ENCODE measurements around the gene HSP90AB1.

HSP90AB1 gene

DNA sequence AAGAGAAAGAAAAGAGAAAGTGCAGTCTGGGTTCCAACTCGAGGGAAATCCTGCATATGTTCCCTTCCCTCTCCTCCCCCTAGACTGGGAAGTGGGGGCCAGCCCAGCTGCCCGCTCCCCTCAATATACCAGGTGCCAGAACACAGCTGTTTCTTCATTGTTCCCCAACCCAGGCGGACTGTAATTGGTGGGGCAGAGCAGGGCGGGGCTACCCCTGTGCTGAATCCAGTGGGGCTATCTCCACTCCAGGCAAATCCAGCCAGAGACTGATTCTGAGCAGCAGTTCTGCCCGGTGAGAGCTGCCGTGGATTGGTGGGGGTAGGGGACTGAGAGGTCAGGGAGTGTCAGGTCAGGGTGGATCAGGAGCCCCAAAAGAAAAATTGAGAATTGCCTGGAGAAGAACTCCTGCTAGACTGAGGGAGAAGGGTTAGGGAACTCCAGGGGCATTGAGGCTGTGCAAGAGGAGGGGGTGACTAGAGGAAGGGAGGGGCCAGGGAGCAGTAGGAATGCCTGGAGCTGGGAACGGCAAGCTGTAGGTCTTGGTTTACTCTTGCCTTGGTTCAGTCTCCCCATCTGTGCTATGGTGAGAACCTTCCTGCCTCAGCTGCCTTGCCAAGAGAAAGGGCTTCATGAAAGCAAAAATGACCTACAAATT lies 30.1 kb upstream of the HSP90AB1 start, which contains the start of gene MYMX:
Gene MYMX (plus strand): TSS at position 250 of the 655 bp plus-strand sequence. CDS start 546 bp downstream, outside the sequence.
- DNase-seq = no peak

GRCh38 chr6:44217332-44218143 lies 29.4 kb upstream of the HSP90AB1 start:
- peaks cover 24% of the 10 kb centered on the region for H3K4me1 ChIP-seq
- no peaks in the 10 kb centered on the region for H3K36me3 ChIP-seq
- TF ChIP-seq, protein P1, sequence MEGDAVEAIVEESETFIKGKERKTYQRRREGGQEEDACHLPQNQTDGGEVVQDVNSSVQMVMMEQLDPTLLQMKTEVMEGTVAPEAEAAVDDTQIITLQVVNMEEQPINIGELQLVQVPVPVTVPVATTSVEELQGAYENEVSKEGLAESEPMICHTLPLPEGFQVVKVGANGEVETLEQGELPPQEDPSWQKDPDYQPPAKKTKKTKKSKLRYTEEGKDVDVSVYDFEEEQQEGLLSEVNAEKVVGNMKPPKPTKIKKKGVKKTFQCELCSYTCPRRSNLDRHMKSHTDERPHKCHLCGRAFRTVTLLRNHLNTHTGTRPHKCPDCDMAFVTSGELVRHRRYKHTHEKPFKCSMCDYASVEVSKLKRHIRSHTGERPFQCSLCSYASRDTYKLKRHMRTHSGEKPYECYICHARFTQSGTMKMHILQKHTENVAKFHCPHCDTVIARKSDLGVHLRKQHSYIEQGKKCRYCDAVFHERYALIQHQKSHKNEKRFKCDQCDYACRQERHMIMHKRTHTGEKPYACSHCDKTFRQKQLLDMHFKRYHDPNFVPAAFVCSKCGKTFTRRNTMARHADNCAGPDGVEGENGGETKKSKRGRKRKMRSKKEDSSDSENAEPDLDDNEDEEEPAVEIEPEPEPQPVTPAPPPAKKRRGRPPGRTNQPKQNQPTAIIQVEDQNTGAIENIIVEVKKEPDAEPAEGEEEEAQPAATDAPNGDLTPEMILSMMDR (IDR thresholded peaks at IDR 0.05; ENCODE audit: low read depth, low read length) = no peak
- no peak overlapping the region for H3K4me3 ChIP-seq (ENCODE audit: low read depth, low read length)
- H3K9me3 ChIP-seq = no peaks in the 10 kb centered on the region
- H3K27me3 ChIP-seq = no peaks in the 10 kb centered on the region
- peak; percentile 34 for DNase-seq

More for the DNA sequence above, 30.1 kb upstream of the HSP90AB1 start, which contains the start of gene MYMX:
- Histone ChIP-seq H3K4me1 (peaks cover 22% of the 10 kb centered on the region), H3K4me3 (ENCODE audit: low read depth, low read length) (no peak within 1 kb of the TSS), H3K36me3 (no peaks in the 10 kb centered on the region), H3K9me3 (no peaks in the 10 kb centered on the region), H3K27me3 (no peaks in the 10 kb centered on the region)
- TF ChIP-seq, protein P1 (IDR thresholded peaks at IDR 0.05; ENCODE audit: low read depth, low read length) = no peak

DNA sequence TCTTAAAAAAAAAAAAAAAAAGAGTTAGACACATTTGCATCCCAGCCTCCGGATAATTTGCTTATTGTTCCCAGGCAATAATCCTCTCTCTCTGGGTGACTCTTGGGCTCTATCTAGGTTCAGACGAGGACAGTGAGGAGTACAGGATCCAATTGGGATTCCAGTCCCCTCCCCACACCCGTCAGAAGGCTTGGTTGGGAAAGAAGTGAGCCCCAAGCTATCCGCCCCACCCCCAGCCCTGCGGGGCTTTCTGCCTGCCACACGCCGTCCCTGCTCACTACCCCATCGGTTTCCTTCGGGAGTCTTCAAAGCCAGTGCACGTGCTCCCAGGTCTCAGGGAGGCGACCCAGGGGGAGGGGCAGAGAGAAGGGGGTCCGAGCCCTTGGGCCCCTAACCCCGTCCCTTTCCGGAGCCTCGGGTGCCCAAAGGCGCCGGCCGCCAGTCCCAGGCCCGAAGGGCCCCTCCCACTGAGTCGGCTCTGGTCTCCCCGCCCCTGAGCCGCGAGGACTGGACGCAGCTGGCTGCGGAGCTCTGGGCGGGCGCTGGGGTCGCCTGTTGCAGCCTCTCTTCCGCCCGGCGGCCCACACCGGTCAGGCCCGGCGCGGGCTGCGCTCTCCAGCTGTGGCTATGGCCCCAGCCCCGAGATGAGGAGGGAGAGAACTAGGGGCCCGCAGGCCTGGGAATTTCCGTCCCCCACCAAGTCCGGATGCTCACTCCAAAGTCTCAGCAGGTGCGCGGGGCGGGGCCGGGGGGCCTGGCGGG lies 27.7 kb upstream of the HSP90AB1 start:
- peak; percentile 91 for DNase-seq
- H3K4me1 ChIP-seq = peaks cover 29% of the 10 kb centered on the region
- no peaks in the 10 kb centered on the region for H3K36me3 ChIP-seq
- H3K4me3 ChIP-seq (ENCODE audit: low read depth, low read length) = peak overlapping the region; percentile 56
- H3K27me3 ChIP-seq = no peaks in the 10 kb centered on the region
- H3K9me3 ChIP-seq = no peaks in the 10 kb centered on the region
- TF ChIP-seq, protein P1 (IDR thresholded peaks at IDR 0.05; ENCODE audit: low read depth, low read length) = no peak

- no peak for DNase-seq
- H3K9me3 ChIP-seq = no peaks in the 10 kb centered on the region
- TF ChIP-seq, protein P1 (IDR thresholded peaks at IDR 0.05; ENCODE audit: low read depth, low read length) = no peak
- H3K27me3 ChIP-seq = no peaks in the 10 kb centered on the region
- peaks cover 29% of the 10 kb centered on the region for H3K4me1 ChIP-seq
- no peaks in the 10 kb centered on the region for H3K36me3 ChIP-seq
- H3K4me3 ChIP-seq (ENCODE audit: low read depth, low read length) = peak overlapping the region; percentile 56
Measured at GRCh38 chr6:44219815-44220784, 26.8 kb upstream of the HSP90AB1 start.

DNA sequence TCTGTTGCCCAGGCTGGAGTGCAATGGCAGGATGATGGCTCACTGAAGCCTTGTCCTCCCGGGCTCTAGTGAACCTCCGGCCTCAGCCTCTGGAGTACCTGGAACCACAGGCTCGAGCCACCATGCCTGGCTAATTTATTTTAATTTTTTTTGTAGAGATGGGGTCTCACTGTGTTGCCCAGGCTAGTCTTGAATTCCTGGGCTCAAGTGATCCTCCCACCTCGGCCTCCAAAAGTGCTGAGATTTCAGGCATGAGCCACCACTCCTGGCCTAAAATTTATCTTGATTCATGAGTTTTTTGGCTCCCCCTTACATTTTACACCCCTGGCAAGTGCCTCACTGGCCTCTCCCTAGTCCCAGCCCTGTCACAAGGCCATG lies 26.0 kb upstream of the HSP90AB1 start:
- TF ChIP-seq, protein P1 (IDR thresholded peaks at IDR 0.05; ENCODE audit: low read depth, low read length) = no peak
- H3K4me1 ChIP-seq = peaks cover 34% of the 10 kb centered on the region
- H3K9me3 ChIP-seq = no peaks in the 10 kb centered on the region
- no peak overlapping the region for H3K4me3 ChIP-seq (ENCODE audit: low read depth, low read length)
- H3K36me3 ChIP-seq = no peaks in the 10 kb centered on the region; the same call in 1 of the 2 replicates
- H3K27me3 ChIP-seq = no peaks in the 10 kb centered on the region
- no peak for DNase-seq
